Retinal pigment epithelial cell (primary cell): ENCODE measurements around the gene LIN7A.

ENCODE experiments used
- DNase-seq: peaks from one replicate; pipeline ENCODE4 v3.0.0-alpha.2; 2010; ENCODE audit warnings: low read depth
- H3K4me3 ChIP-seq: 2 replicates; pipeline ENCODE4 v1.5.1; 2011; ENCODE audit warnings: mild to moderate bottlenecking, low read length, control low read depth, moderate library complexity
- TF ChIP-seq, protein P1 (sequence below): conservative IDR thresholded peaks from 2 replicates; pipeline ENCODE4 v1.5.1; 2011; ENCODE audit warnings: low read depth, low read length, control low read depth, inconsistent platforms

LIN7A gene

DNA sequence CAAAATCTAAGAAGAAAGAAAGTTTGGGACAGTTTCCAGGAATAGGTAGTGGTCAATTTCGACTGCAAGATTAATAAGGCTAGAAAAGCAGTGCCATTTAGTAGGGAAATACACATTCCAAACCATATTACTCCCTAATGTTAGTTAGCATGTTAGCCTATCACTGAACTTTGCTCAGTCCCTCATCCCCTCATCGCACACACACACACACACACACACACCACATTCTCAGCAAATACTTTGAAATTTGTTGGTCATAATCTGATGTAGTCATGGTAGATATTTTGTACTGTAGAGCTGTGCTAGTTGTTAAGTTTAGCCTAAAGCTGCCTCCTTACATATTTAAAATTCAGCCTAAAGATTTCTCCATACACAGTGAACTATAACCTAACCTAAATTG, 157.0 kb downstream of the LIN7A start:
- no peak for DNase-seq
- no peak overlapping the region for H3K4me3 ChIP-seq
- TF ChIP-seq, protein P1, sequence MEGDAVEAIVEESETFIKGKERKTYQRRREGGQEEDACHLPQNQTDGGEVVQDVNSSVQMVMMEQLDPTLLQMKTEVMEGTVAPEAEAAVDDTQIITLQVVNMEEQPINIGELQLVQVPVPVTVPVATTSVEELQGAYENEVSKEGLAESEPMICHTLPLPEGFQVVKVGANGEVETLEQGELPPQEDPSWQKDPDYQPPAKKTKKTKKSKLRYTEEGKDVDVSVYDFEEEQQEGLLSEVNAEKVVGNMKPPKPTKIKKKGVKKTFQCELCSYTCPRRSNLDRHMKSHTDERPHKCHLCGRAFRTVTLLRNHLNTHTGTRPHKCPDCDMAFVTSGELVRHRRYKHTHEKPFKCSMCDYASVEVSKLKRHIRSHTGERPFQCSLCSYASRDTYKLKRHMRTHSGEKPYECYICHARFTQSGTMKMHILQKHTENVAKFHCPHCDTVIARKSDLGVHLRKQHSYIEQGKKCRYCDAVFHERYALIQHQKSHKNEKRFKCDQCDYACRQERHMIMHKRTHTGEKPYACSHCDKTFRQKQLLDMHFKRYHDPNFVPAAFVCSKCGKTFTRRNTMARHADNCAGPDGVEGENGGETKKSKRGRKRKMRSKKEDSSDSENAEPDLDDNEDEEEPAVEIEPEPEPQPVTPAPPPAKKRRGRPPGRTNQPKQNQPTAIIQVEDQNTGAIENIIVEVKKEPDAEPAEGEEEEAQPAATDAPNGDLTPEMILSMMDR, result no peak

DNA sequence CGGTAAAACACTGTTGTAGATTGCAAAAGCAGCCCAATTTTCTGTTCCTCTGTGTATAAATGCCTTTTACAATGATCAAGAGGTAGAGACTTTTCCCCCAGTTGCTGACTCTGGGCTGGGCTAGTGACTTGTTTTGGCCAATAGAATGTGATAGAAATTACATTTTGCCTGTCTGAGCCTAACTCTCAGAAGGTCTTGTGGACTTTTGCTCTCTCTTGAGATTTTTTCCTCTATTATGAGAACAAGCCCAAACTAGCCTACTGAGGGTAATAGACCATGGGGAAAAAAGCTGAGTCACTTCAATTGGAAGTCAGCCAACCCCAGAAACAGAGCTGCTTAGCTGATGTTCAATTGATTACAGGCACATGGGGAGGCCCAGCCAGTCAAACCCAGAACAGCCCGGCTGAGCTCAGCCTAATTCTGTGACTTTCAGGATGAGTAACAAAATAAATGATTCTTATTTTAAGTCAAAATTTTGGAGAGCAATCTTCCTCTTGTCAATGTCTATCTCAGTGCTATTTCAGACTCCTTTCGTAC, 159.7 kb downstream of the LIN7A start:
- no peak overlapping the region for H3K4me3 ChIP-seq
- DNase-seq, result peak; percentile 87
- TF ChIP-seq, protein P1, result no peak

DNA sequence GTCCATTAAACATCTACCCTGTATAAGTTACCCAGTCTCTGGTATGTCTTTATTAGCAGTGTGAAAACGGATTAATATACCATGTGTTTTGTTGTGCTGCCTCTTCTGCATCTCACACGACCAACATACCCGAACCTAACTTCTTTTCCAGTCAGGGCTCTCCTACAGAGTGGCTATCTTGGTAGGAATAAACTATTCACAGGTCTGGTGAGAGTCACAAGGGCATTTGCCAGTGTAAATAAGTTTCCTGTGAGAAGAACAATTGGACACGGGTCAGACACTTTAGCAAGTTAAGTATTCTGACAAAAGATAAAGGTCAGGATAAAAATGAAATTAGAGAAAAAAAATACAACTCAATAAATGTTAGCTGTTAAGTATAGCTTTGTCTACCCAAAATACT, 160.1 kb downstream of the LIN7A start:
- DNase-seq, result no peak
- TF ChIP-seq, protein P1, result no peak
- H3K4me3 ChIP-seq, result no peak overlapping the region

DNA sequence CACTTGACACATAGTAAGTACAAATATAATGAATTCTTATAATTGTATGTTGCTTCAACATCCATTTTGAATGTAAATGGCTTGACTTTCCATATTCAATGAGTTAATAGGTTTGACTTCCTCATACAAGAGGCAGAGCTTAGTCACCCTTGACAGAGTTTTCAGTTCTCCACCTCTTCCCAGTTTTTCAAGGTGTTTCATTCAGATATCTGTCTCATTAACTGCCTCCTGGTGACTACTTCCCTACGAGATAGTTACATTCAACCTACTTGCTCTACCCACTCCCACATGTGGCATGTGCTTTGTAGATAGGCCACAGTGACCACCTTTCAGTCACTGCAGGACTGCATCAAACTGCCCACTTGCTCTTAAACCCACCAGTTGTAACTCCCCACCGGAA, 161.0 kb downstream of the LIN7A start:
- DNase-seq, result no peak
- TF ChIP-seq, protein P1, result no peak
- H3K4me3 ChIP-seq, result no peak overlapping the region

DNA sequence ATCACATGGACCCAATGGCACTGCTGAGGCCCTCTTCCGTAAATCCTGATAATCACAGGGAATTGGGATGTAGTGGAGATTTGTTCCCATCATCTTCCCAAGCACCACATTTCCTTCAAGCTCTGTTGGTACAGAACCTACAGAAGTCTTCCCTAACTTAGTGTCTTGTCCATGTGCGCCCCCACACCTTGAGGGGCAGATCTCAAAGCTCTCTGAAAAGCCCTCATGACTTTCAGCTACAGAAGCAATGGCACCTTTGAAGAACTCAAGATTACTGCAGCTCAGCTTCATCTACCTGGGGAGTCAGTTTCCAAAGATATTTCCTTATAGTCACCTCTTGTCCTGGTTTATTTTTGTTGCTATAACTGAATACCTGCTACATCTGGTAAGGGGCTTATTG, 166.8 kb downstream of the LIN7A start:
- TF ChIP-seq, protein P1, result no peak

DNA sequence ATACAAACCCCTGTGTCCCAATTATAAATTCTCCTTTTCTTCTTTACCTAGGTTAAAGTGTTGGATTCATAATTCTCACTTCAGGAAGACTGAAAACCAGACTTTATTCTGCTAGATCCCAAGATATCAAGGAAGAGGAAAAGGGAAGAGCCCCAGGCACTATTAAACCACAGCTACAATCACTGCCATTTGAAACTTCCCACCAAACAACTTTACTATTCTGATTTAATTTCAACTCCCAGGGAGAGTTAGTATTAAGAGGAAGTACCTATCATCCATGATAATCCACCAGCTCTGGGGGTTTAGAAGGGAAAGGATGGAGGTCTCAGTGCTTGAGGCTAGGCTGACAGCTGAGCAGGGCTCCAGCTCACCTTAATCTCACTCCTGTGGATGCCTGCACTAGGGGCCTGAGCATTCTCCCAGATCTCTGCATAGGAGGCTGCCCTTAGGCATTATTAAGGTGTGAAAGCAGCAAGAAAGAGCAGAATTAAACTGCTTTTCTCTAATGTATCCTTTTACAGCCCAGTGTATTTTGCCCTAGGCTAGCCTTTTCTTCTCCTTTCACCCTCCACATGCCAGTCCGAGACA, 168.1 kb downstream of the LIN7A start:
- no peak overlapping the region for H3K4me3 ChIP-seq
- no peak for DNase-seq
- TF ChIP-seq, protein P1, result no peak

More for the DNA sequence above, 166.8 kb downstream of the LIN7A start:
- DNase-seq, result no peak
- H3K4me3 ChIP-seq, result no peak overlapping the region

DNA sequence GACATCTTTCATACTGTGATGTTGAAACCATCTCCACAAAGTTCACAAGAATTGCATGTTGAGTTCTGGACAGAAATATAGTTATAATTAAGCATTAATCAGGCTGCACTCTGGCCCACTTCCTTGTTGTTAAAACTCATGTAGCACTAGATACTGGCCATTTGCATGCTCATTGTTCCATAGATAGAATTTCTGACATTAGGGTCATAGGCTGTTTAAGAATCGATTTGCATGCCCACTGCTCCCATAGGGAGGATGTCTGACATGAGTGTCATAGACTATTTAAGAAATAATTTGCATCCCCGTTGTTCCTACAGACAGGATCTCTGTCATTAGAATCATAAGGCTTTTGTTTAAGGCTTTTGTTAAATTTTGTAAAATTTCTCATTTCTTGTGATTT, 170.8 kb downstream of the LIN7A start:
- DNase-seq, result no peak
- no peak overlapping the region for H3K4me3 ChIP-seq
- TF ChIP-seq, protein P1, result no peak
